Ectodermal cell (in vitro differentiated cells): ENCODE results near the gene ARR3. TPM values are rescaled to one million over a fixed set of nuclear protein-coding genes. Genes with fewer than 3 reads are reported as not detected.
"Not testable (repeated sequence)": the region's sequence is repeated elsewhere in the genome, so short reads cannot be mapped to it uniquely, and the experiment has no call there.

Experiments
- H3K27ac ChIP-seq: 2 replicates; pipeline ENCODE4 v1.7.0; 2013; ENCODE audit warnings: mild to moderate bottlenecking, low read depth, low read length; ENCODE audit not compliant: insufficient read depth, poor library complexity, severe bottlenecking
- H3K27me3 ChIP-seq: 2 replicates; pipeline ENCODE4 v1.7.0; 2013; ENCODE audit warnings: mild to moderate bottlenecking, low read length; ENCODE audit not compliant: insufficient read depth, control insufficient read depth, poor library complexity, severe bottlenecking
- H3K36me3 ChIP-seq: one replicate; pipeline ENCODE4 v1.7.0; 2013; ENCODE audit warnings: low read length; ENCODE audit not compliant: control insufficient read depth, insufficient read depth
- H3K4me1 ChIP-seq: one replicate; pipeline ENCODE4 v1.7.0; 2013; ENCODE audit warnings: low read length; ENCODE audit not compliant: control insufficient read depth, insufficient read depth
- H3K4me3 ChIP-seq: 2 replicates; pipeline ENCODE4 v1.7.0; 2013; ENCODE audit warnings: low read depth, low read length, control low read depth; ENCODE audit not compliant: insufficient read depth
- H3K9me3 ChIP-seq: 2 replicates; pipeline ENCODE4 v1.7.0; 2013; ENCODE audit warnings: mild to moderate bottlenecking, low read length, moderate library complexity; ENCODE audit not compliant: control insufficient read depth
- WGBS, 2 experiments: methylation state at CpG; one replicate each; pipeline ENCODE4 v1.1.7; 2013; ENCODE audit warnings: missing lambda C conversion rate in 2 of 2; 5-methylcytosine and 5-hydroxymethylcytosine counted together
- polyA plus RNA-seq, 4 experiments: library from polyadenylated mRNA; stranded (reverse); fragments of 50-300 nt; gene quantifications; one replicate each; pipeline ENCODE4 v1.2.3, GENCODE V29; 2013

The ARR3 gene
- polyA plus RNA-seq (2013, experiment 1 of 4) = not detected
- polyA plus RNA-seq (2013, experiment 2 of 4) = not detected
- not detected for polyA plus RNA-seq (2013, experiment 3 of 4)
- polyA plus RNA-seq (2013, experiment 4 of 4) = not detected

DNA sequence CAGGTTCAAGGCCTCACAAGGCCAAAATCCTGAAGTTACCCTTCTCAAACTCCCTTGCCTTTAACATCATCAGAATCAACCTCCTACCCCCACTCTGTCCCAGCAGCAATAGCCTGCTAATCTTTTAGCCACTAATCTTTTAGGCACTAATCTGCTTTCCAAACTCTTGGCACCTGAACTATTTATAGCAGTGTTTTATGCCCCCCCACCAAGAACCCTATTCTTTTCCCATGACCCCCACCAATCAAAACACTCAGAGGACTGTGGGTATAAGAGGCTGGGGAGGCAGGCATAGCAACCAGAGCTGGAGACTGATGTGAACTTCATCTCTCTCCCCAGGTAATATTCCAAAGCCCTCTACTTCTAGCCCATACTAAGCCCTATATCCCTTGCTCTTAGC, at the start of gene ARR3:
TSS of gene ARR3 (plus strand) at position 301 of the 400 bp plus-strand sequence. CDS start 1,052 bp downstream, outside the sequence.
- Histone ChIP-seq H3K27me3 (no peaks in the 10 kb centered on the region), H3K4me1 (no peaks in the 10 kb centered on the region), H3K36me3 (no peaks in the 10 kb centered on the region), H3K4me3 (no peak within 1 kb of the TSS), H3K27ac (no peak within 1 kb of the TSS), H3K9me3 (no peaks in the 10 kb centered on the region)

DNA sequence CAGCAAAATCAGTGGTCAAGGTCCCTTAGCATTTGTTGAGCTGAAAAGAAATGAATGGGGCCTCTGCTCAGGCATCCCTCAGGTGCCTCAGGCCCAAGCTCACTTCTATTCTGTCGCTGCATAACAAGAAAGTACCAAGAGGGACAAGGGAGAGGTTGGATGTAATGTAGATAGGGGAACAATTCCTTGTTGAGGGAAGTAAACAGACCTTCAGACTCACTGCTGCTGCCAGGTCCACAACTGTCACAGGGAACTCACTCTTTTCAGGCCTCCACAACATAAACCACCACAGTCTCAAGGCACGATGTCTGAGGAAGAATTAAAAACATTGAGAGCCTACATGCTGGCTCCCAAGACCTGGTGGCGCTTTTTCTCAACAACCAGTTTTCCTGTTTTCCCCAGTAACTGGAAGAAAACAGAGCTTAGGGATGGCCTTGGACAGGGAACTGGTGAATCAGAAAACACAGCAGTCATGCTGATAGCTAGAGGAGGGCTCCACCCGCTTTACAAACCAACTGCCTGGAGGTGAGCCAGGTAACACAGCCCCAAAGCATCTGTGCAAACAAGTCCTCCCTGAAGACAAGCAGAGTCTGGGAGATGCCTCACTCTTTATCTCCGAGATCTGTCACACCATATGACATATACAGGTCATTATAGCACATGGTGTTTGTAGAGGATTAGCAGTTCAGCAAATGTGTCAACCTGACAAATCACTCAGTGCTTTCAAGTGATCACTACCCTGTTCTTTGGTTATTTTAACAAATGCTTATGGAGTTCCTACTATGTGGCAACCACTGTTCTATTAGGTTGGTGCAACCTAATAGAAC, 48.0 kb upstream of the ARR3 start:
- Histone ChIP-seq H3K27ac (no peak overlapping the region), H3K4me3 (no peak overlapping the region), H3K36me3 (no peaks in the 10 kb centered on the region), H3K4me1 (no peaks in the 10 kb centered on the region), H3K9me3 (no peaks in the 10 kb centered on the region), H3K27me3 (no peaks in the 10 kb centered on the region)
- WGBS, 2 experiments = 91 to 100% methylated on average over 4 to 5 of the region's 5 CpGs

DNA sequence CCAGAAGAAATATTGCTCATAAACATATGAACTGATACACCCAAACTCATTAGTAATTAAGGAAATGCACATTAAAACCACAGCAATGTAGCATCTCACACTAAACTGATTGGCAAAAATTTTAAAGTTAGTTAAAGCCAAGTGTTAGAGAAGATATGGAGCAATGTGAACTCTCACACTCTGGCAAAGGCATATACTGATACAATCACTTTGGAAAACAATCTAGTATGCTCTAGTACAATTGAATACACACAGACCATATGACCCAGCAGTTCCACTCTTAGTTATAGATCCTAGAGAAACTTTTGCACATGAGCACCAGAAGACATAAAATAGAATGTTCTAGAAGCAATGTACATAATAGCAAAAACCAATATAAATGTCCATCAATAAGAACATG, 42.1 kb upstream of the ARR3 start:
- no peaks in the 10 kb centered on the region for H3K4me1 ChIP-seq
- H3K27me3 ChIP-seq = no peaks in the 10 kb centered on the region
- no peaks in the 10 kb centered on the region for H3K9me3 ChIP-seq
- H3K27ac ChIP-seq = no peak overlapping the region
- H3K36me3 ChIP-seq = no peaks in the 10 kb centered on the region
- H3K4me3 ChIP-seq = no peak overlapping the region

DNA sequence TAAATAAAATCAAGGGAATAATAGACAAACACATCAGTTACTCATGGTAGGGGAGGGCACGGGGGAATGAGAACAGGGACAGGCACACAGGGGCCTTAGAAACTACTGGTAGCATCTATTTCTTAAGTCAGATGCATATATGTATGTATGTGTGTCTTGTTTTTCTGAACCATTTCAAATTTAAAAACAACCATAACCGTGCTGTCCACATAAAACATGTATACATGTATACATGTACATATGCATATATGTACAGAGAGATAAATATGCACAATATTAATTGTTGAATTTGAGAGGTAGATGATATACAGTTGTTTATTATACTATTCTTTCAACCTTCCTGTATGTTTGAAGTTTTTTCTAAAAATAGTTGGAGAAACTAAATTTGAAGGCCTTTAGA, 41.4 kb upstream of the ARR3 start:
- H3K9me3 ChIP-seq = no peaks in the 10 kb centered on the region
- no peaks in the 10 kb centered on the region for H3K27me3 ChIP-seq
- H3K36me3 ChIP-seq = no peaks in the 10 kb centered on the region
- H3K27ac ChIP-seq = no peak overlapping the region
- WGBS, 2 experiments = 100% methylated on average over 1 of the region's 2 CpGs; no CpG with 5 or more reads in 1 of the 2 experiments
- H3K4me3 ChIP-seq = no peak overlapping the region
- H3K4me1 ChIP-seq = no peaks in the 10 kb centered on the region

DNA sequence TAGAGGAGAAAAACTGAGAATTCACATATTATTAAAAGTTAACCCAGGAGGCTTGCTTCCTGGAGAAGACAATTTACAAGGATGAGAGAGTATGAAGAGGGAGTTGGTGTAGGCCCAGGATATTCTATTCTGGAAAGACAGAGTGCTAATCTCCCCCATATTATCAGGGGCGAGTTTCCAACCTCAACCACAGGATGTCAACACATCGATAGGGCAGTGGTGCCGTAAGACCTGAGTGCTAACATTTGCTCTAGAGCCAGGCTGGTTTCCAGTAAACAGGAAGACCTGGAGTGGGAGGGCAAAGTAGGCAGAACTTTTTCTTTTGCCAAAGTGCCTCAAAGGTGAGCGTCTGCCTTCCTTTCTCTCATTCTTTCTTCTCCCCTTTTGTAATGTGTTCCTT, 36.5 kb upstream of the ARR3 start:
- Histone ChIP-seq H3K36me3 (no peaks in the 10 kb centered on the region), H3K9me3 (no peaks in the 10 kb centered on the region), H3K27me3 (no peaks in the 10 kb centered on the region), H3K4me3 (no peak overlapping the region), H3K27ac (no peak overlapping the region), H3K4me1 (no peaks in the 10 kb centered on the region)
- 89 to 95% methylated on average over 4 of the region's 4 CpGs for WGBS, 2 experiments

DNA sequence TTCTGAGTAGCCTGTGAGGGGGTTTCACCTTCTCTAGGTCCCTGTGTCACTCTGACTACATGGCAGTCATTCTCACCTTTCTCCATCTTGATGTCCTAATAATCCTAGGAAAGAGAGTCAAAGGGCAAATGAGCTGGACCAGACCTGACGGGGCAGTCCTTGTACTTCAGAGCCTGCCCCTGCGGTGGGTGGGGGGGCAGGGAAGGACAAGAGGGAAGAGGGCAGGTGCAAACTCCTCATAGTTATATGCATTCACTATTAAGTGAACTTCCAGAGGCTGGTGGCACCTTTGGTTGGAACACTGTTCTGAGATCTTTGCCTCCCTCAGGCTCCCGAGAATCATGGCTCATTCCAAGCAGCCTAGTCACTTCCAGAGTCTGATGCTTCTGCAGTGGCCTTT, 33.8 kb upstream of the ARR3 start, which contains the start of gene AWAT1:
TSS of gene AWAT1 (plus strand) at position 301 of the 400 bp plus-strand sequence. CDS start at position 342, 41 bp downstream.
- Histone ChIP-seq H3K27me3 (no peaks in the 10 kb centered on the region), H3K4me1 (no peaks in the 10 kb centered on the region), H3K27ac (no peak within 1 kb of the TSS), H3K9me3 (no peaks in the 10 kb centered on the region), H3K4me3 (no peak within 1 kb of the TSS), H3K36me3 (no peaks in the 10 kb centered on the region)
- WGBS, 2 experiments = 88 to 97% methylated on average over 3 of the region's 3 CpGs

DNA sequence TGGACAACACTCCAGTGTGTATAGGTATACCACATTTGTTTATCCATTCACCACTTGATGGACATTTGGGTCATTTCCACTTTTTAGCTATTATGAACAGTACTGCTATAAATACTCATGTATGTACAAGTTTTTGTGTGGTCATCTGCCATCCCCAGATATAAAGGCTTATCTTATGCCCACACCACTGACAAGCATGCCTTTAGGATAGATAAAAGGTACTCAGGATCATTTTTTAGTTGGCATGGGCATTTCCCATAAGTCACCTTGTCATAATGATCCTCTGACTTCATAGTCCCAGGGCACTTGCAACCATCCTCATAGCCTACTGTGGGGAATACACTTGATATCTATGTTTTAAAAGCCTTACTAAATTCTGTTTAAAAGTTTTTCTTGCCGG, 27.4 kb upstream of the ARR3 start:
- Histone ChIP-seq H3K36me3 (no peaks in the 10 kb centered on the region), H3K9me3 (no peaks in the 10 kb centered on the region), H3K27ac (no peak overlapping the region), H3K4me3 (no peak overlapping the region), H3K27me3 (no peaks in the 10 kb centered on the region), H3K4me1 (no peaks in the 10 kb centered on the region)
- 87 to 95% methylated on average over 1 of the region's 1 CpG for WGBS, 2 experiments

DNA sequence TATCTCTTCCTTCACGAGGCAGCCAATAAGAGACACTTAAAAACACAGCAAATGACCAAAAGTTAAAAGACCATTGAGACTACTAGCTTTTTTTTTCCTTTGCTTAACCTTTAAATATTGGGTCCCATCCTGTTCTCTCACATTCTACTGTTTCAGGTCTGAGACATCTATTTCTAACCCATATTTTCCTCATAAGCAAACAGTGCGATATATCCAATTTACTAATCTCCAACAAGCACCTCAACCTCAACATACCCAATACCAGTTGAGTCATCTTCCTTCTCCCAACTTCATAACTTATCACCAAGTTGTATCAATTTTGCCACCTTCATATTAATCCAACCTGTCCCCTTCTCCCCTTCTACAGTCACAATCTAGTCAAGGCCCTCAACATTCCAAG, 26.6 kb upstream of the ARR3 start:
- H3K27me3 ChIP-seq = no peaks in the 10 kb centered on the region
- no peak overlapping the region for H3K27ac ChIP-seq
- no peaks in the 10 kb centered on the region for H3K9me3 ChIP-seq
- no peaks in the 10 kb centered on the region for H3K36me3 ChIP-seq
- H3K4me1 ChIP-seq = no peaks in the 10 kb centered on the region
- WGBS, 2 experiments = 84 to 93% methylated on average over 2 of the region's 2 CpGs
- H3K4me3 ChIP-seq = no peak overlapping the region

DNA sequence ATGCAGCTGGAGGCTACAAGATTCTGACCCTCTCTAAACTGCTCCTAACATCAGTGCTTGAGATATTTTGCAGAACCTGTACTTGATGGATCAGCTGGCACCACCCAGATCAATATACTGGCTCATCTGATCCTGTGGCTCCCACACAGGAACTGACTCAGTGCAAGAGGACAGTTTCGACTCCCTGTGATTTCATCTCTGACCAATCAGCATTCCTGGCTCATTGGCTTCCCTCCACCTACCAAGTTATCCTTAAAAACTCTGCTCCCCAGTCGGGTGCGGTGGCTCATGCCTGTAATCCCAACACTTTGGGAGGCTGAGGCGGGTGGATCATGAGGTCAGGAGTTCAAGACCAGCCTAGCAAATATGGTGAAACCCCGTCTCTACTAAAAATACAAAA, 24.5 kb upstream of the ARR3 start:
- not testable (repeated sequence) for H3K36me3 ChIP-seq, H3K9me3 ChIP-seq, H3K27ac ChIP-seq, H3K4me1 ChIP-seq, H3K27me3 ChIP-seq, H3K4me3 ChIP-seq
- 79 to 90% methylated on average over 4 to 5 of the region's 5 CpGs for WGBS, 2 experiments

DNA sequence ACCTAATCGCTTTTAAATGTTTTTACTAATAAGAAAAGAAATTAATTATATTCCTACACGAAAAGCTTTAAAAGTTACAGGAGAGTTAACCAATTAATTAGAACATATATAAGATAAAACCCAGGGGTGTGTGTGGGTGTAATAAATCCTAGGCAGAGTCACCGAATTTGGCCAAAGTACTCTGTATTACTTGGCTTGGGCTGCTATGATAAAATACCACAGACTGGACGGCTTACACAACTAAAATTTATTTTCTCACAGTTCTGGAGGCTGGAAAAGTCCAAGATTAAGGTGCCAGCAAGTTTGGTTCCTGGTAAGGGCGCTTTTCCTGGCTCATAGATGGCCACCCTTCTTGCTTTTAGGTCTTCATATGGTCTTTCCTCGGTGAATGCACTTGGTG, 23.3 kb upstream of the ARR3 start:
- Histone ChIP-seq H3K36me3 (no peaks in the 10 kb centered on the region), H3K27ac (no peak overlapping the region), H3K27me3 (no peaks in the 10 kb centered on the region), H3K4me3 (no peak overlapping the region), H3K4me1 (no peaks in the 10 kb centered on the region), H3K9me3 (no peaks in the 10 kb centered on the region)
- WGBS, 2 experiments = 91 to 92% methylated on average over 2 to 4 of the region's 6 CpGs
